Suprapubic skin (tissue), 3 donors: Measurements from ENCODE around the gene PPP4R3C.

Experiments used
- POLR2A ChIP-seq, 2 donors: fragments of 450-650 bp; IDR thresholded peaks; one replicate each; pipeline ENCODE4 v1.6.1; 2017; ENCODE audit warnings: antibody characterized with exemption in 2 of 2, mild to moderate bottlenecking in 2 of 2, moderate library complexity in 2 of 2
- TF ChIP-seq, protein P1 (sequence below), 2 donors: fragments of 200-600 bp in 1 of 2; fragments of 450-650 bp in 1 of 2; sonication (generic) in 1 of 2; IDR thresholded peaks; one replicate each; pipeline ENCODE4 v1.5.1; 2016 to 2019; ENCODE audit warnings: antibody characterized with exemption in 2 of 2, mild to moderate bottlenecking in 1 of 2, moderate library complexity in 1 of 2

DNA sequence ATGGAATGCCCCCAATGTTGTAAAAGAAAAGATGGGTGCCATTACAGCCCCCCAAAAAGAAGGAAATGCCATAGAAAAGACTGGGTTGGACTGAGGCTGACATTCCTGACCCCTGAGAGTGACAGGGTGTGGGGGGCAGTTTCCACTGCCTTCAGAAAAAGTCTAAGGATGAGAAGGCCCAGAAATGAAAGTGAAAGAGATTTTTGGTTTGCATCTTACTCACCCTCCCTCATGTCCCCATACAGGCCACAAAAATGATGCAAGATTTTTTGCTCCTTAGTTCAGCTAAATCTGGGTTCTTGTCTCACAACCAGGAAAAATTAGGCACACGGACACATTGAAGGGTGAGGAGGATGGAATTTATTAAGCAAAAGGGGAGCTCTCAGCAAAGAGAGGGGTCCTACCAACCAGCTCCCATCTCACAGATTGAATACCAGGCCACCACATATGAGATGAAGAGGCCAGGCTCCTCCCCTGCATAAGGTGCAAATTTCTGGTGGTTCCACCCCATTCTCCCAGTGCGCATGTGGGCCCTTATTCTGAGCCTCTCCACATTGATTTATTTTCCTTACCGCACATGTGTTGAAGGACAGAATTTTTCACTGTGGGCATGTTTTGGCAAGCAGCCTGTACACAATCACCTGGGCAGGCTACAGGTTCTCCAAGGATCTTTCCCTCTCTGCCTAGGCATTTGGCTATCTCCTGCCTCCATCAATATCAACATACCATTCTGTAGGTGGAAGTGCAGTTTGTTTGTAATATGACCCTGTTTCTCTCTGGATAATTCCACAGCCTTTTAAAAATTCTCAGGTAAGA lies 18.8 kb downstream of the PPP4R3C start:
- TF ChIP-seq POLR2A (IDR thresholded peaks at IDR 0.05) = no peak
- TF ChIP-seq, protein P1, sequence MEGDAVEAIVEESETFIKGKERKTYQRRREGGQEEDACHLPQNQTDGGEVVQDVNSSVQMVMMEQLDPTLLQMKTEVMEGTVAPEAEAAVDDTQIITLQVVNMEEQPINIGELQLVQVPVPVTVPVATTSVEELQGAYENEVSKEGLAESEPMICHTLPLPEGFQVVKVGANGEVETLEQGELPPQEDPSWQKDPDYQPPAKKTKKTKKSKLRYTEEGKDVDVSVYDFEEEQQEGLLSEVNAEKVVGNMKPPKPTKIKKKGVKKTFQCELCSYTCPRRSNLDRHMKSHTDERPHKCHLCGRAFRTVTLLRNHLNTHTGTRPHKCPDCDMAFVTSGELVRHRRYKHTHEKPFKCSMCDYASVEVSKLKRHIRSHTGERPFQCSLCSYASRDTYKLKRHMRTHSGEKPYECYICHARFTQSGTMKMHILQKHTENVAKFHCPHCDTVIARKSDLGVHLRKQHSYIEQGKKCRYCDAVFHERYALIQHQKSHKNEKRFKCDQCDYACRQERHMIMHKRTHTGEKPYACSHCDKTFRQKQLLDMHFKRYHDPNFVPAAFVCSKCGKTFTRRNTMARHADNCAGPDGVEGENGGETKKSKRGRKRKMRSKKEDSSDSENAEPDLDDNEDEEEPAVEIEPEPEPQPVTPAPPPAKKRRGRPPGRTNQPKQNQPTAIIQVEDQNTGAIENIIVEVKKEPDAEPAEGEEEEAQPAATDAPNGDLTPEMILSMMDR (IDR thresholded peaks at IDR 0.05) = no peak
